ENCODE results near the gene BTNL2.
"Not testable (repeated sequence)": the region's sequence is repeated elsewhere in the genome, so short reads cannot be mapped to it uniquely, and the experiment has no call there.

BTNL2 gene

GRCh38 chr6:32406857-32407256, at the start of gene BTNL2:
Gene BTNL2, minus strand, starts transcription at chr6:32407181. Its CDS starts 58 bp downstream, at chr6:32407123.
- no peak for DNase-seq (ENCODE audit: insufficient read length, low spot score)
- no peak for FAIRE-seq

- no peak for DNase-seq (ENCODE audit: insufficient read length, low spot score)
- no peak for FAIRE-seq
These were observed 42.2 kb upstream of the BTNL2 start for GRCh38 chr6:32449088-32449736.

GRCh38 chr6:32447932-32448331, 41.0 kb upstream of the BTNL2 start:
- FAIRE-seq (no peak), DNase-seq (ENCODE audit: insufficient read length, low spot score) (no peak)

- FAIRE-seq (no peak), DNase-seq (ENCODE audit: insufficient read length, low spot score) (no peak)
These were observed 38.4 kb upstream of the BTNL2 start for GRCh38 chr6:32445321-32445854.

- no peak for DNase-seq (ENCODE audit: insufficient read length, low spot score)
- no peak for FAIRE-seq
These were observed 37.5 kb upstream of the BTNL2 start for GRCh38 chr6:32444433-32444832.

GRCh38 chr6:32442977-32443552, 36.1 kb upstream of the BTNL2 start:
- DNase-seq (ENCODE audit: insufficient read length, low spot score) (no peak), FAIRE-seq (no peak)

GRCh38 chr6:32442243-32442667, 35.3 kb upstream of the BTNL2 start:
- no peak for FAIRE-seq
- DNase-seq (ENCODE audit: insufficient read length, low spot score): no peak

- no peak for FAIRE-seq
- peak; percentile 20 for DNase-seq (ENCODE audit: insufficient read length, low spot score)
These were observed 32.7 kb upstream of the BTNL2 start, which contains the start of gene HLA-DRA for GRCh38 chr6:32439602-32440214. Gene HLA-DRA, plus strand, starts transcription at chr6:32439887. Its CDS starts 64 bp downstream, at chr6:32439951.

- no peak for DNase-seq (ENCODE audit: insufficient read length, low spot score)
- FAIRE-seq: no peak
These were observed 32.2 kb upstream of the BTNL2 start for GRCh38 chr6:32439139-32439538.

GRCh38 chr6:32436995-32437836, 30.2 kb upstream of the BTNL2 start:
- DNase-seq (ENCODE audit: insufficient read length, low spot score): no peak
- no peak for FAIRE-seq

- no peak for FAIRE-seq
- DNase-seq (ENCODE audit: insufficient read length, low spot score): no peak
These were observed 29.2 kb upstream of the BTNL2 start for GRCh38 chr6:32436186-32436585.

GRCh38 chr6:32433950-32434349, 27.0 kb upstream of the BTNL2 start:
- not testable (repeated sequence) for FAIRE-seq; DNase-seq (ENCODE audit: insufficient read length, low spot score)

GRCh38 chr6:32432050-32432450, 25.1 kb upstream of the BTNL2 start:
- DNase-seq (ENCODE audit: insufficient read length, low spot score) (no peak), FAIRE-seq (no peak)

GRCh38 chr6:32431142-32431541, 24.2 kb upstream of the BTNL2 start:
- FAIRE-seq: no peak

GRCh38 chr6:32430179-32430578, 23.2 kb upstream of the BTNL2 start:
- FAIRE-seq (no peak), DNase-seq (ENCODE audit: insufficient read length, low spot score) (no peak)

More at GRCh38 chr6:32431142-32431541, 24.2 kb upstream of the BTNL2 start:
- no peak for DNase-seq (ENCODE audit: insufficient read length, low spot score)

GRCh38 chr6:32427934-32428474, 21.0 kb upstream of the BTNL2 start:
- DNase-seq (ENCODE audit: insufficient read length, low spot score) (no peak), FAIRE-seq (no peak)

- no peak for DNase-seq (ENCODE audit: insufficient read length, low spot score)
- FAIRE-seq: no peak
These were observed 20.2 kb upstream of the BTNL2 start for GRCh38 chr6:32427218-32427617.

GRCh38 chr6:32426338-32426737, 19.4 kb upstream of the BTNL2 start:
- FAIRE-seq (no peak), DNase-seq (ENCODE audit: insufficient read length, low spot score) (no peak)

GRCh38 chr6:32424589-32425300, 17.8 kb upstream of the BTNL2 start:
- no peak for DNase-seq (ENCODE audit: insufficient read length, low spot score)
- FAIRE-seq: no peak

GRCh38 chr6:32416036-32416435, 9.1 kb upstream of the BTNL2 start:
- no peak for DNase-seq (ENCODE audit: insufficient read length, low spot score)
- no peak for FAIRE-seq

All from HTR-8/SVneo (cell line).